ENCODE data around the gene S100G.
"Not testable (repeated sequence)": the region's sequence is repeated elsewhere in the genome, so short reads cannot be mapped to it uniquely, and the experiment has no call there.

The S100G gene

GRCh38 chrX:16612257-16612897 lies 37.6 kb upstream of the S100G start:
- DNase-seq (ENCODE audit: low read depth): no peak
- no peak for TF ChIP-seq CTCF (IDR thresholded peaks at IDR 0.05; ENCODE audit: low read depth, low read length, missing control alignments)
- no peak overlapping the region for H3K4me3 ChIP-seq (ENCODE audit: low read depth, low read length)
- in situ Hi-C loops (cut with HindIII; ENCODE audit: low sequenced_read_pairs): no loop called here

GRCh38 chrX:16617382-16617781 lies 32.6 kb upstream of the S100G start:
- in situ Hi-C loops (cut with HindIII; ENCODE audit: low sequenced_read_pairs): no loop called here
- DNase-seq (ENCODE audit: low read depth): no peak
- H3K4me3 ChIP-seq (ENCODE audit: low read depth, low read length): no peak overlapping the region
- TF ChIP-seq CTCF (IDR thresholded peaks at IDR 0.05; ENCODE audit: low read depth, low read length, missing control alignments): no peak

GRCh38 chrX:16618422-16618821 lies 31.5 kb upstream of the S100G start:
- H3K4me3 ChIP-seq (ENCODE audit: low read depth, low read length): no peak overlapping the region
- TF ChIP-seq CTCF (IDR thresholded peaks at IDR 0.05; ENCODE audit: low read depth, low read length, missing control alignments): no peak
- DNase-seq (ENCODE audit: low read depth): no peak
- in situ Hi-C loops (cut with HindIII; ENCODE audit: low sequenced_read_pairs): no loop called here

GRCh38 chrX:16619024-16619423 lies 30.9 kb upstream of the S100G start:
- no peak overlapping the region for H3K4me3 ChIP-seq (ENCODE audit: low read depth, low read length)
- no peak for TF ChIP-seq CTCF (IDR thresholded peaks at IDR 0.05; ENCODE audit: low read depth, low read length, missing control alignments)
- DNase-seq (ENCODE audit: low read depth): no peak
- in situ Hi-C loops (cut with HindIII; ENCODE audit: low sequenced_read_pairs): no loop called here

- peak; percentile 49 for DNase-seq (ENCODE audit: low read depth)
- in situ Hi-C loops (cut with HindIII; ENCODE audit: low sequenced_read_pairs); H3K4me3 ChIP-seq (ENCODE audit: low read depth, low read length): not testable (repeated sequence)
These were observed 21.4 kb upstream of the S100G start for GRCh38 chrX:16628511-16628910.

GRCh38 chrX:16628946-16629595 lies 20.9 kb upstream of the S100G start:
- no peak for TF ChIP-seq CTCF (IDR thresholded peaks at IDR 0.05; ENCODE audit: low read depth, low read length, missing control alignments)
- no peak overlapping the region for H3K4me3 ChIP-seq (ENCODE audit: low read depth, low read length)
- in situ Hi-C loops (cut with HindIII; ENCODE audit: low sequenced_read_pairs): no loop called here
- DNase-seq (ENCODE audit: low read depth): no peak

GRCh38 chrX:16629909-16630308 lies 20.0 kb upstream of the S100G start:
- in situ Hi-C loops (cut with HindIII; ENCODE audit: low sequenced_read_pairs): no loop called here
- no peak for TF ChIP-seq CTCF (IDR thresholded peaks at IDR 0.05; ENCODE audit: low read depth, low read length, missing control alignments)
- DNase-seq (ENCODE audit: low read depth): no peak
- no peak overlapping the region for H3K4me3 ChIP-seq (ENCODE audit: low read depth, low read length)
